ENCODE results near the gene DLX4.

The DLX4 gene

GRCh38 chr17:49969134-49969759 is at the start of gene DLX4:
TSS of gene DLX4 (plus strand) at chr17:49969190. CDS start at chr17:49969469, 279 bp downstream.
- DNase-seq (ENCODE audit: low spot score) = no peak

DNA sequence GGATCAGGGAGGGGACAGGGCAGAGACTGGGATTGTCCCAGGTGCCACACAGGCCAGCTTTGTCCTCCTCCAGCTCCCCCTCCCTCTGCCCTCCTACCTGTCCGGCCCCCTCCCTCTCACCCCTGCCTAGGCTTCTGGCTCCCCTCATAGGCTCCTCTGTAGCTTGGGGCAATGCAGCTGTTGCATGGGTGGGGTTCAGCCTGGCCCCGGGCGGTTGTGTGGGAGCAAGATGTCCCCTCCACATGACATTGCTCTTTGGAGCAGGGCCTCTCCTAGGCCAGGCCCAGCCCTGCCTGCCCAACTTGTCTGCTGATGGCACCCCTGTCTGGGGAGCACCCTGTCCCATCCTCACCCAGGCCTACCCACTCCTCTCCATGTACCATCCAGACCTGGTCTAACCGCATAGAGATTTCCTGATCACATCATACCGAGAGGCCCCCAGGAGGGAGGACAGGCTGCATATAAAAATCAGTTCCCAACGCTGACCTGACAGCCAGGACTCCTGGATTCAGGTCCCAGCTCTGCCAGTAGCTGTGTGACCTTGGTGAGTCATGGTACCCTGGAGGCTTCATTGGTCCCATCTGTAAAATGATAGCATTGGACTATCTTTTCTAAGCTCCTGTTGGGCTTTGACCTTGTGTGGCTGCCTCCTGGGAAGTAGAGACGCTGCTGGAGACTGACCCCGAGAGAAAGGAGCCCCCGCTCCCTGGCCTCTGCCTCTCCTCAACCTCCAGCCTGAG is 48.8 kb upstream of the DLX4 start:
- no peak for DNase-seq (ENCODE audit: low spot score)

GRCh38 chr17:49922095-49922494 is 46.9 kb upstream of the DLX4 start:
- DNase-seq (ENCODE audit: low spot score) = no peak

GRCh38 chr17:49924116-49924515 is 44.9 kb upstream of the DLX4 start:
- DNase-seq (ENCODE audit: low spot score) = no peak

GRCh38 chr17:49924589-49924988 is 44.4 kb upstream of the DLX4 start:
- no peak for DNase-seq (ENCODE audit: low spot score)

DNA sequence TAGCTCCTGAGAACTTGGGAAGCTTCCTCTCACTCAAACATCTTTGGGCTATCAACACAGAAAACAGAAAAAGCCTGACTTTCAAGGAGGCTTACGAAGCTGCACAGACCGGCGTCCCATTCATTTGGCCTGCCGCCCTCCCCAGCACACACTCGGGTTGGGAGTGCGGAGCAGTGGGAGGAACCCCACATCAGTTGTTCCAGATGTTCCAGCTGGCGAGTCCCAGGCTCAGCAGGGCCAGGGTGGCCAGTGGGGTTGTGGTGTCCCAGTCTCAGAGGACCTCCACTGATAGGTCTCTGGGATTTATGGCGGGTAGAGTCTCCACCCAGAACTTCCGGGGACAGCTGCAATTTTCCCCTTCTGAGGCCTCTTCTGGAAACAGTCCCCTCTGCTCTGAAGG is 43.1 kb upstream of the DLX4 start:
- no peak for DNase-seq (ENCODE audit: low spot score)

DNA sequence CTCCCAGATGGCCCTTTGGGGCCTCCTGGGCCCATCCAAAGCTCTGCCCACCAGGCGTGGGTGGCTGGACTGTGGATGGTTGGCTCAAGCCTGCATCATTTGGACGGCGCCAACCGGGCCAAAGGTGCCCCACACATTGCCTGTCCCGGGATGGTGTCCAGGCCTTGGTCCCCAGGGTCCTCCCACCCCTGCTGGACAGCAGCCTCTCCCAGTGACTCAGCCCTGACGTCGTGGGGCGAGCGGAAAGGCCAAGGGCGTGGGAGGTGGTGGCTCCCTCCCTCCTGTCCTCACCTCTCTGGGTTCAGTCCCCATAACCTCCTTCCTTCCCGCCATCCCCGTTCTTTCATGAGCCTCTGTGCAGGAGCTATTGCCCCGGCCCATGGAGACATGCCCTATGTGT is 42.1 kb upstream of the DLX4 start:
- DNase-seq (ENCODE audit: low spot score) = no peak

DNA sequence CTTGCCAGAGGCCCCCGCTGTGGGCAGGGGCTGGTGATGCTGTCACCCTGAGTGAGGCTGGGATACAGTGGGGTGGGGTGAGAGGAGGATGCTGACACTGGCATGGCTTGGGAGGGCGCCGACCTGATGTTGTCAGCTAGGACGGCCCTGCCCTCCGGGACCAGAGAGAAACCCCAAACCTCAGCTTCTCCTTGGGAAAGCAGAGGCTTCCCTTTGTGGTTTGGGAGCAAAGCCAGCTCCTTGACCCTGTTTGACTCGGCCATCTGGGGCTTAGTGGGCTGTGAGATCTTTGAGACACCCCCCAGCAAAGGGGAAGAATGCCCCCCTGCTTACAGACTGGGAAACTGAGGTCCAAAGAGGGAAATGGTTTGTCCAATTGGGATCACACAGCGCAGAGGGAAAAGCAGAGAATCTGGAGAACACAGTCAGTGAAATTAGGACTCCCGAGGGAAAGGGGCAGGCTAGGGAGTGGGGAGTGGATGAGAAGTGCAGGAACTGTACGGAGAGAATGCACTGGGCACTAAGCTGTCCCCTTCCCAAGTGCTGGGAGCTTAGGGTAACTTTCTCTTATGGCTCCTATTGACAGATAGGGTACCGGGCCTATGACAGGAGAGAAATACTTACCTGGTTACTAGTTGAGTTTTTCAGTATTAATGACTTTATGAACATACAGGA is 40.7 kb upstream of the DLX4 start:
- DNase-seq (ENCODE audit: low spot score) = no peak

- no peak for DNase-seq (ENCODE audit: low spot score)
These were observed 40.0 kb upstream of the DLX4 start for GRCh38 chr17:49928837-49929475.

DNA sequence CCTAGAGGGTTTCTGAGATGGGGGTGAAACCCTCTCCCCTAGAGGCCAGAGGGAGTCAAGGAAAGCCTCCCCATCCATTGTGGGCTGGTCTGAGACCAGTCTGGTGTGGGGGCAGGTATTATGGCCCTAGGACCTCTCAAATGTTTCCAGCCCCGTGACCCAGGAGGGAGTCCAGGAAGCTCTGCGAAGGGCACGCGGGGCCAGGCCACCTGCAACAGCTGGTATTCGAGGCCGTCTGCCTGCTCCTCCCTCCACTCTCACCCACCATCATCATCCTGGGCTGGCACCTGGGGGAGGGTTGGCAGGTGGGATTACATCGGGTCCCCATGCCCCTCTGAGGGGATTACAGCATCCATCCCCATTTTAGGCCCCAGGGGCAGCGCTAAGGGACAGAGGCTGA is 38.1 kb upstream of the DLX4 start:
- no peak for DNase-seq (ENCODE audit: low spot score)

- no peak for DNase-seq (ENCODE audit: low spot score)
These were observed 37.4 kb upstream of the DLX4 start for GRCh38 chr17:49931416-49932137.

- no peak for DNase-seq (ENCODE audit: low spot score)
These were observed 36.8 kb upstream of the DLX4 start for GRCh38 chr17:49932138-49932723.

- no peak for DNase-seq (ENCODE audit: low spot score)
These were observed 36.1 kb upstream of the DLX4 start for GRCh38 chr17:49932901-49933300.

- no peak for DNase-seq (ENCODE audit: low spot score)
These were observed 33.3 kb upstream of the DLX4 start for GRCh38 chr17:49935526-49936210.

DNA sequence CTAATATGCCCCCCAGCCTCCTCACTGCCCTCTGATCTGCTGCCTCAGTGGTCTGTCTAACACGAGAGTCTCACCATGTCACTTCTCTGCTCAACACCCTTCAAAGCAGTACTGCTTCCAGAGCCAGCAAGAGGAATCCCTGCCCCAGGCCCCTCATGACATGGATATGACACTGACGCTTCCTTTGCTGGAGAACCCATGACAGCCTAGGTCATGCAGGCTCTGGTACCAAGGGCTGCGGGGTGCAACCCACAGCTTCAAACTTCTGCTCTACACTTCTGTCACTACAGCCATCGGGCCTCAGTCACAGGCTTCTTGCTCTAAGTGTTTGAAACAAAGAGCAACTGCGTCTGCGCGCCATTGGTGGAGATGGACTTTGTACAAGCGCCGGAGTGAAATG is 32.6 kb upstream of the DLX4 start:
- DNase-seq (ENCODE audit: low spot score) = no peak

GRCh38 chr17:49939318-49939717 is 29.7 kb upstream of the DLX4 start:
- DNase-seq (ENCODE audit: low spot score) = no peak

- no peak for DNase-seq (ENCODE audit: low spot score)
These were observed 27.6 kb upstream of the DLX4 start for GRCh38 chr17:49941427-49941826.

GRCh38 chr17:49942947-49943346 is 26.0 kb upstream of the DLX4 start:
- no peak for DNase-seq (ENCODE audit: low spot score)

GRCh38 chr17:49944273-49944870 is 24.6 kb upstream of the DLX4 start:
- no peak for DNase-seq (ENCODE audit: low spot score)

GRCh38 chr17:49946208-49946607 is 22.8 kb upstream of the DLX4 start:
- no peak for DNase-seq (ENCODE audit: low spot score)

Measured in NAMALWA (cell line).